HG03378 (cell line): Measurements from ENCODE around the gene KIF25.

Experiments
- ATAC-seq: cut with Tn5 transposase; IDR thresholded peaks from one replicate; pipeline ENCODE4 v1.9.1; 2021; ENCODE audit warnings: mild to moderate bottlenecking, moderate library complexity; ENCODE audit not compliant: unreplicated experiment

The KIF25 gene

DNA sequence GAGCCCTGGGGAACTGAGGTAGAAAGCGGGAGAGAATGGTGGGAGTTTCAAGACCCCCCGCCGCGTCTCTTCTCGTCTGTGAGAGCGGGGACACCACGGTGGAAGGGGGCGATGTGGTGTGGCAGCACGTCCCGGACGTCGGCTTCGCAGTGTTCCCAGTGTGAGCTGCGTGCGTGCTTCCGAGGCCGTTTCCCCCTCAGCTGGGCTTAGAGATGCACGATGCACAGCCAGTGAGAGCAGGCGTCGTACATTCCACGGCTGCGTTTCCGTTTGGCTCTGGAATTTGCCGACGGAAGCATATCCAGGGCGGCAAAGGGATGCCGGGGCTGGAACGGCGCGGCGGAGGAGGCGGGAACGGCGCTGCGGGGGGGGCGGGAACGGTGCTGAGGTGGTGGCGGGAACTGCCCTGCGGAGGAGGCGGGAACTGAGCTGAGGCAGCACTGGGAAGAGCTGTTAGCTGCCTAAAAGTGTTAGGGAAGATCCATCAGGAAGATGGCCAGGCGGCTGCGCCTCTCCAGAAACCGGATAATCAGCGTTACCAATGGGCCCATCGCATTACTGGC is 37.7 kb downstream of the KIF25 start:
- ATAC-seq, result no peak

DNA sequence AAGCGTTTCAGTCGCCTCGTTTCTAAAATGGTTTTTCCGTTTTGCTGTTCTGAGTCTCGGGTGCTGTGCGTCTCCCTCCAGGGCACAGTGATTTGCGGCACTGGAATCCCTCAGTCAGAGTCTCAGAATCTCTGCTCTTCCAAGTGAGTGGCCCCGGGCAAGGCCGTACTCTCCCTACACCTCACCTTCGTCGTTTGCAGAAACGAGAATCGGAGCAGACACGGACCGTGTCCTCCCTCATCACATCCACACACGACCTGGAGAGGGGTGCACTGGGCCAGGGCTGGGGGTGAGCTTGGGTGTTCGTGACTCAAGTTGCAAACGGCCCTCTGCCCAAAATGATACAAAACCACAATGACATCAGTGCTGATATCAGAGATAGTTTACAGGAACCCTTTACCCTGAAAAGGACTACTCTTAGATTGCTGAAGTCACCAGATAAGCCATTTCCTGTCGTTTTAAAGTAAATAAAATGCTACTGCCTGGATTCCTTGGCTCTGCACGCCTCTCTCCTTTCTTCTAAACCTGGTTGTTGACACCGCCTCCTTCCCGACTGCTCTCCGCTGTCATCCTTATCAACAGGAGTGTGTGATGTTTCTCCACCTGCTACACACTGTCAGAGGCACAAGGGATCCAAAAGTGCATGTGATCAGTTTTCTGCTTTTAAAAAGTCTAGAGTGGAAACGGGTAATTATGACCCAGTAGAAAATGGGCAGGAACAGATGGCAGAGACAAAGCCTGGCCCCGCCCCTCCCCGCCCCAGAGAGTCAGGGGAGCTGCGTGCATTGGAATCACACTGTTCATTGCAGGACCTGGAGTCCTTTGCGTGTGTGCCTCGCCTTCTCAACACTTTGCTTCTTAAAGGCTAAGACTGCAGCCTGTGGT is 38.4 kb downstream of the KIF25 start:
- no peak for ATAC-seq

DNA sequence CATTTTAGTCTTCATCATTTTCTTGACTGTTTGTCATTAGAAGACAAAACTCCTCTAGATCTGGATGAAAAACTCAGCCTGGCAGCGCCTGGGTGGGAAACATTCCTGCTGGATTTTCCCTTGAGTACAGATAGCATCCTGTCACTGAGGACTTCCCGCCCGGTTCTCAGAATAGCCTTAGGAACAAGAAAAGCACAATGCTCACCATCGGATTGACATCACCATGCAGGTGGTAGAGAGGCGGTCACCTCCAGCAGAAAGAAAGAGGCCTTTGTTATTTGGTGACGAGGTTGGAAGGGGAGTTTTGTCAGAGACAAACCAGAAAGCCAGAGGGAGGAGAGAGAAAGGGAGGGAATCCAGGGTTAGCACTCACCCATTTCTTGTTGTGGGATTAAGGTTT is 39.8 kb downstream of the KIF25 start:
- ATAC-seq, result no peak

DNA sequence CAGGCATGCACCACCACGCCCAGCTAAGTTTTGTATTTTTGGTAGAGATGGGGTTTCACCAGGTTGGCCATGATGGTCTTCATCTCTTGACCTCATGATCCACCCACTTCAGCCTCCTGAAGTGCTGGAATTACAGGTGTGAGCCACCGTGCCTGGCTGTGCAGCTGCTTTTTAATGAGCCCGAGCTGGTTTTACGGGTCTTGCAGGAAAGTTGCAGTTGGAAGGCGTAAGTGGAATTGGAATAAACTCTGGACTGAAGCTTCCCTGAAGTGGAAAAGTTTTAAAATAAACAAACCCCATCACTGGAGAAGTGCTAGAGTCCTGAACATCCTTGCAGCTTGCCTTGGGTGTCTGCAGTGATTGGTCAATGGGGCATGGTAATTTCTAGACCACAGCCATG is 40.4 kb downstream of the KIF25 start:
- ATAC-seq, result no peak

DNA sequence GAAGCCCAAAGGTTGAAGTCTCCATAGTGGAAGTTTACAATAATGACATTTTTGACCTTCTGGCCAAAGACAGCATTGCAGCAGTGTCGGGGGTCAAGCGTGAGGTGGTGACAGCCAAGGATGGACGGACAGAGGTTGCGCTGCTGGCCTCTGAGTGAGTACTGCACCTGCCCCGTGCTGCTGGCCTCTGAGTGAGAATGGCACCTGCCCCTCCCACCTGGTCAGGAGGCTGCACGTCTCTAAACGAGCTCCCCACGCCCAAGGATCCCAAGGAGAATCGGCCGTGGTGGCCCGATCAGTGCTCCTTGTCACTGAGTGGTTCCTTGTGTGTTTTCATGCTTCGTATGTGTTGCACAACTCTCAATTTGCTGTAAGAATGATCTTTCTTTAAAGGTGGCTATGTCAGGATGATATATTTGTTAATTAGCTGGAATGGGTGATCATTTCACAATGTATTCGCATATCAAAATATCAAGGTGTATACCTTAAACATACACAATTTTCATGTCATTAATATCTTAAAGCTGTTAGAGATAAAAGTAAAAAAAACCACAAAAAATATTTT is 41.2 kb downstream of the KIF25 start:
- no peak for ATAC-seq

DNA sequence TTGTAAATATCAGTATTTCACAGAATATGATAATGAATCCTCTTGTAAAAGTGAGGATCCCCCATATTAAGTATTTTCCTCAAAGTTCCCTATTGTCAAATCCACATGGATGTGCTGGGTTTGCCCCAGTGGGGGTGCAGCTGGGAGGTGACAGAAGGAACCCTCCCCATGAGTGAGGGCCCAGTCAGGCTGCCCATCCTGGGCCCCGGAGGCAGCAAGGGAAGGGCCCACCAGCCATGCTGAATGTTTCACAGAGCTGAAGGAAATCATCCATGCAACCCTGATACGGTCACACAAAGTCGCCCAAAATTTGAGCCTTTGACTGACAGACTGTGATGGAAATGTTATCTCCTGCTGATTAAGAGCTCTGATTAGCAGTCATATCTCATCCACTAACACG is 41.8 kb downstream of the KIF25 start:
- no peak for ATAC-seq

DNA sequence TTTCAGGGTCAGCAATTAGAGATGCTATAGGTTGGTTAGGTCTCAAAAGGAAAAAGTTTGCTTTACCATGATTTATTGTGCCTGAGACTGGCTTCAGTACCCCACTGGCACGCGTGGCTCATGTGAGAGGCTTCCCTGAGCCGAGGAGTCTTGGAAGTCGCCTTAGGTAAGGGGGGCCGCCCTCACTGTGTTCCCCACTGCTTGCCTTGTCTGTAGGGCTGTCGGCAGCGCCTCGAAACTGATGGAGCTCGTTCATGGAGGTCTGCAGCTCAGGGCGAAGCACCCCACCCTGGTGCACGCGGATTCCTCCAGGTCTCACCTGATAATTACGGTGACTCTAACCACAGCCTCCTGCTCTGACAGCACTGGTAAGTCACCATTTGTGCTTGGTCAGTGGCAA is 42.4 kb downstream of the KIF25 start:
- ATAC-seq, result no peak

DNA sequence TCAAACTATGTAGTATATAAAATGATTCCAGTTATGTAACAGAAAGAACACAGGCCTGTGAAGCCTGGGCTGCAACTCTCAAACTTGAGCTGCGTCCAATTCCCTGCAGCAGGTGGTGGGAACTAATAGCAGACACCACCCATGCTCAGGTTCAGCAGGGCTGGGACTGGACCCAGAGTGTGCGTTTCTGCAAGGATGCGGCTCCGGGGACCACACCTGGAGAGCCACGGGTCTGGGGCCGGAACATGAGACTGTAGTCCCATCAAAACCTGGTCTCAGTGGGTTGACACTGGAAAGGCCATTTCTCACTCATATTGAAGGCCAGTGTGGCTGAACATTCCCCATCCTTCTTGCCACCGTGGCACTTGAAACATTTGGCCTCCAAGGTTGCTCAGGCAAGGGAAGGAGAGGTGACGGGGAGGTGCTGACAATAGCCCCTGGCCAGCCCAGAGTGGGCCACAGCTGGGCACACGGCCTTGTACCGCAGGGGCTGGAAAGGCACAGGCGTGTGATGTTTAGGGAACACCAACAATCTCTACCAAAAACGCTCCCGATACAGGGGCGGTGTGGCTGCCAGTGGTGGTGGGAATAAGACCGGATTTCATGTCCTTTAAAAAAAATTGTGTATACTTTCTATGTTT is 43.5 kb downstream of the KIF25 start:
- ATAC-seq, result no peak

DNA sequence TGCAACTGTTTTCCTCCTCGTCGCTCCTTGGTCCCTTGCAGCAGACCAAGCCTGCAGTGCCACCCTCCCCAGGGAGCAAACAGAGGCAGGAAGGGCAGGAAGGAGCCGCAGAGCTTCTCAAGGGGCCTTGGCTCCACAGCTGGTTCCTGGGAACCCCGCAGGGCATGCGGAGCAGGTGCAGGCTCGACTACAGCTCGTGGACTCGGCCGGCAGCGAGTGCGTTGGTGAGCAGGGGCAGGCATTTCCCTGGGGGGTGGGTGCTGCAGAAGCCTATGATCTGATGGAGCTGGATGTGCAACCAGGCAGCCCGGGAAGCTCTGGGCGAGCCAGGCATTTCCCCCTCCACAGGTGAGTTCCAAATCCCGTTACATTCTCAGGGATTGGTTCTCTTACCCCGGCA is 44.5 kb downstream of the KIF25 start:
- ATAC-seq, result no peak

DNA sequence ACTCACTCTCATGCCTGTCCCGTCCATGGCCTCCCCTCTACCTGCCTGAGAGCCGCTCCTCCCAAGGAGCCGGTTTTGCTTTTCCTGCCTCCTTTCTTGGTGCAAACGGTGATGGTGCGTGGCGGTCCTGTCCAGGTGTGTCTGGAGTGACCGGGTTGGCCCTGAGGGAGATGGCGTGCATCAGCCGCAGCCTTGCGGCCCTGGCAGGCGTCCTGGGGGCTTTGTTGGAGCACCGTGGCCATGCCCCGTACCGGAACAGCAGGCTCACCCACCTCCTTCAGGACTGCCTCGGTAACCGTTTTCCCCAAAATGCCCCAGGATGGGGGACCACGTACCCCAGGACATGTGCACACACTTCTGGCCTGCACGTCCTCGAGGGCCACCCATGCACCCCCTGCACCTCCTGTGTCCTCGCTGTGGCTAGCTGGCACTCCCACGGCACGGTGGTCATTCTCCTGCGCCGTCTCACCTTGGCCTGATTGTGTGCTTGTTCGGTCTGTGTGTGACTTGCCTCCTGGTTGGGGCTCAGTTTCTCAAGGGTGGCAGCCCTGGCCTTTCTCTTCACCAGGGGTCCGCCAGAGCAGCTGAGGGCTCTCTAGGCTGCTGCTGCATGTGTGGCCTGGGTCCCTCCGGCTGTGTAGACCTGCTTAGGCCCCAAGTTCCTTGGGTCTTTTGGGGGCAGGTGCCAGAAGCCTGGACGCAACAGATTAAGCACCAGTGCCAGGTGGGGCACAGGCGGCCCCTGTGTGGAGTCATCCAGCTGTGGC is 45.1 kb downstream of the KIF25 start:
- ATAC-seq, result no peak

DNA sequence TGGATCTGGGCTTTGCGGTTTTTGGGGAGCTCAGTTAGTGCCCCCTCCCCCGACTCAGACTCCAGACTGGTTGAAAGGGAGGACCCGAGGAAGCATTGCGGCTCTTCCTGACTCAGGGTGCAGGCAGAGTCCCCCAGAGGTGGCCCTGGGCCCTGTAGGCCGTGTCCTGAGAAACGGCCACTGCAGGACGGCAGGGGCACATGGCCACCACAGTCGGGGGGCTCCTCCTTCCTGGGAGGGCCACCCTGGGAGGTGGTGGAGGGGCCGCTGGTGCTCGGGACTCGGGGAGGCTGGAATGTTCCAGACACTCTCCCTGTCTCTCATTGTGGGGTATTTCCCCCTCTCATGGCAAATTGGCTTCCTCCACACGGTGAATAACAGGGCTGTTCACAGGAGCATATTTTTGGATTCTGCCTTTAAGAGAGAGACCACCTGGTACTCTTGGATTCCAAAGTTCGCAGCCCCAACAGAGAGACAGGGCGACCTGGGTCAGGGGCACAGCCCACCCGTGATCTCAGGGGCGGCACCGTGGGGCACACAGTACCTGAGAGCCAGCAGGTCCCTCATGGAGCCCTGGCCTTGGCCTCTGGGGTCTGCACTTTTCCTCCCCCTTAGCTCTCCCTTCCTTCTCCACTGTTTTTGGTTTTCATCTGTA is 45.8 kb downstream of the KIF25 start:
- ATAC-seq, result no peak

DNA sequence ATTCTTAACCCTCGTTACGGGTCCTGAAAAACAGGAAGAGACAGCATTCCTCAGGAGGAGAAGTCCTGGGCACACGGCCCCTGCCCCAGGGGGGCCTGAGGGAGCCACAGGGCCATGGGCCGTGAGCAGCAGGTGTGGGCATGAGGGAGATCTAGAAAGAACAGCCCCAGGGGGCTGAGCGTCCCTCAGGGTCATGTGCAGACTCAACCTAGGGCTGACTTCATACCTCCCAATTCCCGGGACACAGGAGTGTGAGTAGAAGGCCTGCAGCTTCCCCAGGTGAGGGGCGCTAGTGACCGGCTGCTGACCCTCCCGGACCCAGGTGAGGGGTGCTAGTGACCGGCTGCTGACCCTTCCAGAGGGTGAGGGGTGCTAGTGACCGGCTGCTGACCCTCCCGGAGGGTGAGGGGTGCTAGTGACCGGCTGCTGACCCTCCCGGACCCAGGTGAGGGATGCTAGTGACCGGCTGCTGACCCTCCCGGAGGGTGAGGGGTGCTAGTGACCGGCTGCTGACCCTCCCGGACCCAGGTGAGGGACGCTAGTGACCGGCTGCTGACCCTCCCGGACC is 46.5 kb downstream of the KIF25 start:
- ATAC-seq, result no peak

DNA sequence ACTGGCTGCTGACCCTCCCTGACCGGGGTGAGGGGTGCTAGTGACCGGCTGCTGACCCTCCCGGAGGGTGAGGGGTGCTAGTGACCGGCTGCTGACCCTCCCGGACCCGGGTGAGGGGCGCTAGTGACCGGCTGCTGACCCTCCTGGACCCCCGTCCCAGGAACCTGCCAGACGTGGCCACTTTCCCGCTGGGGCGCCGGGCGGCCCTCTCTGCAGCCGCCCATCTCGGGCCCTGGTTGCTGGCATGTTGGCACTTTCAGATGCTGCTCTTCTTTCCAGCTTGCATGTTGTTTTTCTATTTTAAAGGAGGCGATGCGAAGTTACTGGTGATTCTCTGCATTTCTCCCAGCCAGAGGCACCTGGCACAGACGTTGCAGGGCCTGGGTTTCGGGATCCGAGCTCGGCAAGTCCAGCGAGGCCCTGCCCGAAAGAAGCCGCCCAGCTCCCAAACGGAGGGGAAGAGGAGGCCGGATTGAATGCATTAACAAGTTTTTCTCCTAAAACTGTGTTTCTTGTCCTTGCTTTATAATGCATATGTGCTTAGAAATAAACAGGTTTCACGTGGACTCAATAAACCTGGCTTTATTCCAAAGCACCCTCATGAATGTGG is 47.2 kb downstream of the KIF25 start:
- no peak for ATAC-seq

DNA sequence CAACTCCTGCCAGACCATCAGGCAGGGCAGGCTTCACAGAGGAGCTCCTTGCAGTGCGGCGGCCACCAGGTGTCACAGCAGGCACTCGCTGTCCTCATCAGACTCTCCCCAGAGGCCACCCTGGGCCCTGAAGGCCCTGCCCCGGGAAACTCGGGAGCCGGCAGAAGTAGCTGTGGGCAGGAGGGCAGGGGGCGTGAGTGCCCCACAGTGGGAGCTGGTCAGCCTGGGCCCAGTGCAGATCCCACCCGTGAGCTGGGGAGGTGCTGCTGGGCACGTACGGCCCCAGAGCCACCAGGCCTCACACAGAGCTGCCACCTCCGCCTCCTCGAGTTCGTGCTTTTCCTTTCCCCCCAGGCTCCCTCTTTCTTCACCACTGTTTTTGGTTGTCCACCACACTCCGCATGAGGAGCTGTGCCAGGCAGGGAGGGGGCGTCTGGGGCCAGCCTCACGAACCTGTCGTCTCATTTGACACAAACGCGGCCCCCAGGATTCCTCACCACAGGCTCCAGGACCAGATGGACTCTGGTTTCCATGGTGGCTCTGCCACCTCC is 47.7 kb downstream of the KIF25 start:
- no peak for ATAC-seq

DNA sequence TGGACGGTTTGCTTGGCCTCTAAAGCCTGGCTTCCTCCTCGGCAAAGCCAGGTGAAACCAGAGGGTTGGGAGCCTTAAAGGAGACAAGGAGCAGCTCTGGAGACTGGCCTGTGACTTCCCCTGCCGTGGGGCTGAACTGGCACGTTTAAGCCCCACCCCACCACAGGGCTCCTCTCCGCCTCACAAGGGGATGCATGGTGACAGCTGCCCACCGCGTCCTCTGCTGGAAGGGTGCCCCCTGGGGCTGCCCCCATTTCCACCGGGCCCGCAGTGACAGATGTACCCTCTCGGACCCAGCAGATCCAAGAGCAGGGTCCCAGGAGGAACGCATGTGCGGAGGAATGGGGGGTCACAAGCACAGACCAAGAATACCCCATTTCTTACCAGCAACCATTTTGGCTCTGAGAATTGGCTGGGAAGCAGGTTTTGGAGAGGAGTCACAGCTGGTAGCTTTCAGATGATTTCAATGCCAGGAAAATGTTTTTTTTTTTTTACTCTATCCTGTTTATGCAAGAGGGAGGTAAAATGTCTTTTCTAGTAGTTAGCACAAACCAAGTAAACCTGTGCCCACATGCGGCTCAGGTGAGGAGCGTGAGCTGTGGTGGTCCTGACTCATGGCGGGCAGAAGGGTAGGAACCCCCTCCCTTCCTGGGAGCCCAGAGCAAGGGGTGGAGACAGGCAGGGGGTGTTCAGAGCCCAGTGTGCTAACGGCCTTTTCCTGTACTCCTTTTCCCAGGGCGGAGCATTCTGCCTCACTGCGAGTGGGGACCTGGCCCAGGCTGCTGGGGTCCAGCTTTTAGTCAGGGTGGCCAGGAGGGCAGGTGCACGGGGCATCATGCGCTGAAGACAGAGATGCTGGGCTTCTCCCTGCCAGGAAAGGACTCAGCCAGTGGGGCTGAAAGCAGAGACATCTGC is 48.5 kb downstream of the KIF25 start:
- no peak for ATAC-seq

DNA sequence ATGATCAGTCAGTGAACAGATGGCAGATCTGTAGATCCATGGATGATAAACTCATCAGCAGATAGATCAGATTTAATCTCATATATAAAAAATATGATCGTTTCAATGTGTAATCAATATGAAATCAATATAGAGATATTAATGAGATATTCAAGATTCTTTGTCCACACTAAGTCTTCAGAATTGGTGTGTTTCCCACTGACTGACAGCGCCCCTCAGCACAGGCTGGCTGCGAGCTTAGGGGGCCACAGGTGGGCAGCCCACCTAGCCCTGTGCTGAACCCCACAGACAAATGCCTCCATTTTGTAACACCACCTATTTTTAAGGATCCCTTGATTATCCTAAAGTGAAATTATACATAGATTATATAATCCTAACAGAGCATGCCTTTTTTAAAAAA is 49.2 kb downstream of the KIF25 start:
- ATAC-seq, result no peak

DNA sequence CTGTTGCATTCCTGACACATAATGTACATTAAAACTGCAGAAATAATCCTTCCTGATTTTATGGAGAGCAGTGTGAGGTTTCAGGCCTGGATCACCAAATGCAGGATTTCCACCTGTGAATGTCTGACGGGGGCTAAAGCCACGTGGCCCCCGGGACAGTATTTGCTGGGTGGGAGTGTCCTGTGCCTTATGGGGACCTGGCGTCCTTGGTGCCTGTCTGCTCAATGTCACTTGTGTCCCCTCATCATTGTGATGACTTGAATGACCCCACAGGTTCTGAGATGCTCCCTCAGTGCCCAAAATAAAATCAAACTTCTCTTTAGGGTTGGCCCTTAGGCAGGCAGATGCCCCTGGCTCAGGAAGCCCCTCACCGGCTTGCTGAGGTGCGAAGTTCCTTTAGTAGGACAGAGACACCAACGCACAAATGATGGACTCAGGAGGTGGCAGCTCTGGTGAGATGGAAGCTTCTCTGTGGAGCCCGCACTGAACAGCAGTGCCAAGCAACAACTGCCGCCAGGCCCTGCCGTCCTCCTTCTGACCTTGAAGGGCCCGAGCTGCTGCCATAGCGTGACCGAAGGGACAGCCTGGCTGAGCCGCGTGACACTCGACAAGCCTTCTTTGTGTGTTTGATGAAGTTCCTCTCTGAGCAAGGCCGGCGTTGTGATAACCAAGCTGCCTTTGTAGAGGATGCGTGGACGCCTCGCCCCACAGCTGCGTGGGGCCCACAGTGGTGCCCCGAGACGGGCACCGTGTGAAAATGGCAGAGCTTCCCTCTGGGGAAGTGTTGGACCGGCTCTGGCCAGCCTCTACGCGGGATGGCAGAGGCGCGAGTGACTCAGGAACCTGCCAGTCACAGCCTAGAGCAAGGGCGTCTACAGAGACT is 50.6 kb downstream of the KIF25 start:
- ATAC-seq, result no peak

DNA sequence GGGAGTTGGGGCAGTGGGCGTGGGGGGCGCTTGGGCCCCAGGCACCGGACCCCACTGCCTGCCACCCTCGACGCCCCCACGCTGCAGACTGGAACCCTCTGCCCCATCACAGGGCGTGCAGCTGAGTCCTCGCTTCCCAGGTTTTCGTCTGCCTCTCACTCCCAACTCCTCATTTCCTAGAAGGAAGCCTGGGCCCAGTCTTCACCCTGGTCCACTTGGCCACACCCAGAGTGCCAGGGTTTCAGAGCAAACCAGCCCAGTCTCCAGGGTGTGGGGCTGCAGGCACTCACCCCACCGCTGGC is 51.2 kb downstream of the KIF25 start:
- no peak for ATAC-seq
